Stimulated activated CD4-positive, alpha-beta T cell treated with anti-CD3 and anti-CD28 coated beads, TNF-alpha, amount 100 ng/mL, for 4 hours (primary cell): ENCODE measurements around the gene ZNF761.
"Not testable (repeated sequence)": the region's sequence is repeated elsewhere in the genome, so short reads cannot be mapped to it uniquely, and the experiment has no call there.

Experiments
- DNase-seq, 3 experiments: peaks; one replicate each; pipeline ENCODE4 v3.0.0-alpha.2; 2020; ENCODE audit warnings: low read depth in 3 of 3

Gene ZNF761

DNA sequence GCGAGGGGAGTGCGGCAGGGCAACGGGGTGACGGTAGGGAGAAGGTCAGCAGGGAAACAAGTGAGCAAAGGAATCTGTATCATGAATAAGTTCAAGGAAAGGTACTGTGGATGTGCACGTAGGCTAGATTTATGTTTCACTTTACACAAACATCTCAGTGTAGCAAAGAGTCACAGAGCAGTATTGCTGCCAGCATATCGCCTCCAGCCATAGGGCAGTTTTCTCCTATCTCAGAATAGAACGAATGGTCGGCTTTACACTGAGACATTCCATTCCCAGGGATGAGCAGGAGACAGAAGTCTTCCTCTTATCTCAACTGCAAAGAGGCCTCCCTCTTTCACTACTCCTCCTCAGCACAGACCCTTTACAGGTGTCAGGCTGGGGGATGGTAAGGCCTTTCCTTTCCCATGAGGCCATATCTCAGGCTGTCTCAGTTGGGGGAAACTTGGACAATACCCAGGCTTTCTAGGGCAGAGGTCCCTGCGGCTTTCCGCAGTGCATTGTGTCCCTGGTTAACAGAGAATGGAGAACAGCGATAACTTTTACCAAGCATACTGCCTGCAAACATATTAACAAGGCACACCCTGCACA lies 28.4 kb downstream of the ZNF761 start:
- not testable (repeated sequence) for DNase-seq

DNA sequence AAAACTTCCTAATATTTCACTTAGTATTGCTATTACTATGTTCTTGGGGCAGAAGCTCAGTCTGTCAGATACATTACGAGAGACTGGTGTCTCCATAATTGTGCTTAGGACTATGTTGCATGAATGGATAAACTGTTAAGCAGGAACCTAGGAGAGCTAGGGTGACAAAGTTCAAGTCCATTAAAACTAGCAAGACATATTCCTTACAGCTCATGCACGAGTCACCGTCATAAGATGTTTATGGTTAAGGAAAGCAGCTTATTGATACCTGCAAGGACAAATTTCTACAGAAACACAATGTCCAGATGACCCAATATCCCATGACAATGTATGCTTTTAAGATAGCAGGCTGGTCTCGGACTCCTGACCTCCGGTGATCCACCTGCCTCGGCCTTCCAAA lies 30.1 kb downstream of the ZNF761 start:
- no peak for DNase-seq

DNA sequence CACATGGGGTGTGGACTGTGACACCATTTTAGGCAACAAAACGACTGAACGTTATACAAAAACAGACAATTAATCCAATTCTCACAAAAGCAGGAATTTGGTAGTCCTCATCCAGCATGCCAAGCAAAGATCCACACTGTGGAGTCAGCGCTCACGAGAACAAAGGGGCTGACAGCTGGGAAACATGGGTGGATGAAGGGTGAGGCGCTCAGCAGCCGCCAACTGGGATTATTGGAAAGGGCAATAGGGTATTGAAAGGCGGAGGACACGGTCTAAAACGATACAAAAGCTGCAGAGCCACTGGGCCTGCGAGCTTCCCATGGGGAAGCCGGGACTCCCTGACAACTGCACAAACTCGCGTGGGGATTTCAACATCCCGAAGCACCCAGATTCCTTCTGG lies 31.1 kb downstream of the ZNF761 start:
- DNase-seq, result no peak

DNA sequence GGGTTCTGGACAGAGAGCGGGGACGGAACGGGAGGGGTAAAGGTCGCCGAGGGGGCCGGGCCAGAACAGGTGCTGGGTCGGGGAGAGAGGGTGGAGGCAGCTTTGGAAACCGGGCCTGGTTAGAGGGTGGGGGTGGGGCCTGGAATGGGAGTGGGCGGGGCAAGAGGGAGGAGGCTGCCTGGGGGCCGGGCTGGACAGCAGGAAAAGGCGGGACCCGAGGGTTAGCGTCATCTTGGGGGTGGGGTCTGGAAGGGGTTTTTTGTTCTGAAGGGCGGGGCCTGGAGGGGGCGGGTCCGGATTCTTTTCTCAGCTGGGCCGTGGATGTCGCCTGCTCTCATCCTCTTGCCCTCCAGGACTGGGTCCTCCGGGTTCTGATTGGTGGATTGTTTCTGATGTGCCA lies 31.5 kb downstream of the ZNF761 start:
- DNase-seq, result no peak

DNA sequence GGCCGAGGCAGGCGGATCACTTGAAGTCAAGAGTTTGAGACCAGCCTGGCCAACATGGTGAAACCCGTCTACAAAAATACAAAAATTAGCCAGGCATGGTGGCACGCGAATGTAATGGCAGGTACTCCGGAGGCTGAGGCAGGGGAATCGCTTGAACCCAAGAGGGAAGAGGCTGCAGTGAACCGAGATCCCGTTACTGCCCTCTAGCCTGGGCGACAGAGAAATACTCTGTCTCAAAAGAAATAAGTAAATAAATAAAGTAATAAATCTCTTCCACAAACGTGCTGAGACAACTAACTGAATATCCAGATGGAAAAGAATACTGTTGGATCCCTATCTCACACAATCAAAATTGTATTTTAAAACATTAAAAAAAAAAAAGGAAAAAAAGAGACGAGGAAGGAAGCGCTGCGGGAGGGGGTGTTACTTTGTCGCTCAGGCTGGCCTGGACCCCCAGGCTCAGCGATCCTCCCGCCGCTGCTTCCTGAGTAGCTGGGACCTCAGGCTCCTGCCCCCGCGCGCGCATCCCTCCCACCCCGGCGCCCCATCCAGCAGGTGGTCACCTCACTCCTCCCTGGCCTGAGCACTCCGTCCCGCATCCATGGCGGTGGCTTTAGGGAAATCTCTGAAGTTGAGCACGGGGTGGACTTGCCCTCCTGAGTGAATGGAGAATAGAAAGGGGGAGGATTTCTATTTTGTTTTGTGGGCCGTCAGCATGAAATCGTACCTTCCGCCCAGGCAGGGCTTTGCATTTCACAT lies 35.1 kb downstream of the ZNF761 start:
- no peak for DNase-seq

DNA sequence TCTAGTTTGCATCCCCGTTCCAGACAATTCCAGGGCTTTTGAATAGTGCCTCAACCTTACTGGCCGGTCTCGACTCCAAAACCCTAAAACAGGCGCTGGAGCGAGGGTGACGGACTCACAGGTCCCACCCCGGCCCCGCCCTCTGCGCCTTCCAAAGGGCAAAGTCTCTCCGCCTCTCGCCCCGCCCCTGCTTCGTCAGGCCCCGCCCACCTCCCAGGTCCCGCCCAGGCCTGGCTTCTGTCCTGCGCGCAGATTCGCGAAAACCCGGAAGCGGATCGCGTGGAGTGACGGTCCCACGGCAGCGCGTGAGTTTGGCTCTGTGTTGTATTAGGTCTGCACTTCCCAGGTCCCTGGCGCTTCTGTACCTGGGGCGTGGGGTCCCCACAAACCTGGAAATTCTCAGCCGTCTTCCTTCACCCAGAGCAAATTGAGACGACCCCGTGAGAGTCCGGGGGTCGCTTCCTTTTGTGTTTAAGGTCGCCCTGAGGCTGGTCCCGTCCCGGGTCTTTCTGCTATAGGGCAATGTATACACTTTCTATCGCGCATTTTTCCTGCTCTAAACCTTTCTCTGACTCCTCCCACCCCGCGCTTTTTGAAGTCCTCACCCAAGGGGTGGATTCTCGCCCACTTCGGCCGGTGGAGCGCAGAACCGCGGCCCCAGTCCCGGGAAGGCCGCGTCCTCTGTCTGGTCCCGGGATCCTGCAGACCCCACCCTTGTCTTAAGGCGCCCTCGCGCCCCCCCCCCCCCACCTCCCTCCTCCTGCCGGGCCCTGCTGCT lies 35.9 kb downstream of the ZNF761 start, which contains the start of gene ZNF813:
ZNF813 (plus strand) TSS at position 249 of the 778 bp plus-strand sequence. CDS start 16,090 bp downstream, outside the sequence.
- DNase-seq, result peak; percentile 95 to 97 (median 97)

DNA sequence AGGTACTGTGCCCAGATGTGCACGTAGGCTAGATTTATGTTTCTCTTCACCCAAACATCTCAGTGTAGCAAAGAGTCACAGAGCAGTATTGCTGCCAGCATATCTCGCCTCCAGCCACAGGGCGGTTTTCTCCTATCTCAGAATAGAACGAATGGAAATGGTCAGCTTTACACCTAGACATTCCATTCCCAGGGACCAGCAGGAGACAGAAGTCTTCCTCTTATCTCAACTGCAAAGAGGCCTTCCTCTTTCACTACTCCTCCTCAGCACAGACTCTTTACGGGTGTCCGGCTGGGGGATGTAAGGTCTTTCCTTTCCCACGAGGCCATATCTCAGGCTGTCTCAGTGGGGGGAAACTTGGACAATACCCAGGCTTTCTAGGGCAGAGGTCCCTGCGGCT lies 36.8 kb downstream of the ZNF761 start:
- DNase-seq, result not testable (repeated sequence)

DNA sequence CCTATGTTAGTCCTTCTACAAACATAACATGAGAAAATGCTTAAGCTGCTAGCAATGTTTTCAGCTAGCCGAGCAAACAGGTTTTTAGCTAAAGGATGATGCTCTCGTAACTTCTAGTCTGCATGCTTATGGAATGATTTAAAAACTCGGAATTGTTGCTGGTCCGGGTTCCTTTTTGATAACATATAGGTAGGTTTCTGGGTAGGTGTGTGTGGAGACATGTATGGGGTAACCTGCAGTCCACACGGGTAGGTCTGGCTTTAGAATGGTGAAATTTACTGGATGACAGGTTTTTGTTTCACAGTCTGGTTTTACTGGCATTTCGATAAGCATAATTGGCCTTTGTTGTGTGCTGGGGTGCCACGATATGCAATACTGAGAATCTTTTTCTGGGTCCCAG lies 40.1 kb downstream of the ZNF761 start:
- no peak for DNase-seq

DNA sequence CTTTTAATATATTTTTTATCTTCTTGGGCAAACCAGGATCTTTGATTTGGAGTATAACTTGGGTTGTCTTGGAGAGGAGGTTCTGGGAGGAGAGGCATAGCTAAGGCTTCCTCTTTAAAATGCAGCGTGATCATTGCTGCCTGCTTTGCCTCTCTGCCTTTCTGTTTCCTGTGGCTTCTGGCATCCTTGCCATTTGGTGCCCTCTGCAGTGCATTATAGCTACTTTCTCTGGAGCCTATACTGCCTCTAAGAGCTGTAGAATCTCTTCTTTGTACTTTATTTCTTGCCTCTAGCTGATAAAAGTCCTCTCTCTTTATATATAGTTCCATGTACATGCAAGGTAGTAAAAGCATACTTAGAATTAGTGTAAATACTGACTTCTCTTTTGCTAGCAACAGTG lies 43.0 kb downstream of the ZNF761 start:
- DNase-seq, result not testable (repeated sequence)

DNA sequence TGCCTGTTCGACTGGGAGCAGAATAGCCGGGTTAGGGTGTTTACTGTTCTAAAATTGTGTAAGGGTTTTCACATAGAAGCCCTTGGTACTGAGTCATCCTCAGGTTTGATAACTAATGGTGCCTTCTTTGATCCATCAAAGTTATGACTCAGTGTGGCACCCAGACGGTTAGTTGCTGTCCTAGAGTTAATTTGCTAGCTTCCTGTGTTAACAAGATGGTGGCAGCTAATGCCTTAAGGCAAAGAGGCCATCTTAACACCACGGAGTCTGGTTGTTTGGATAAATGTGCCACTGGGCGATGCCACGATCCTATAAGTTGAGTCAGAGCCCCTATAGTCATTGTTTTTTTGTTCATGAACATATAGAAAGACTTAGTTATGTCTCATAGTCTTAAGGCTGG lies 43.7 kb downstream of the ZNF761 start:
- DNase-seq, result not testable (repeated sequence)

DNA sequence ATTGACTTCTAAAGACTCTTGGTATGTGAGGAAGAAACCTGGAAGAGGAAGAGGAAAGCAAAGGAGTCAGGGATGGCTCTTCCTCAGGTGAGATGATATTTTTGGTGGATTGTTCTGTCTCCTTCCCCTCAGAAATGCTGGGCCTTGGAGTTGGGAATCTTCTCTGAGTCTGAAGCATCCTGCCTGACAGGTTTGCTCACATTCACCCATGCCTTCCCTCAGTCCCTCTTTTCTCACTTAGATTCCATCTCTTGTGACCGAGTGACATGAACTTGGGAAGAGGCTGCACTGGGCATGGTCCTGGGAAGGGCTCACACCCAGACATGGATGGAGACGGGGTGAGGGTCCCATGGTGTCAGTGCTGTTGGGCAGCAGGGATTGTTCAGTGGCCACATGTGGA lies 52.0 kb downstream of the ZNF761 start:
- DNase-seq, result not testable (repeated sequence)

DNA sequence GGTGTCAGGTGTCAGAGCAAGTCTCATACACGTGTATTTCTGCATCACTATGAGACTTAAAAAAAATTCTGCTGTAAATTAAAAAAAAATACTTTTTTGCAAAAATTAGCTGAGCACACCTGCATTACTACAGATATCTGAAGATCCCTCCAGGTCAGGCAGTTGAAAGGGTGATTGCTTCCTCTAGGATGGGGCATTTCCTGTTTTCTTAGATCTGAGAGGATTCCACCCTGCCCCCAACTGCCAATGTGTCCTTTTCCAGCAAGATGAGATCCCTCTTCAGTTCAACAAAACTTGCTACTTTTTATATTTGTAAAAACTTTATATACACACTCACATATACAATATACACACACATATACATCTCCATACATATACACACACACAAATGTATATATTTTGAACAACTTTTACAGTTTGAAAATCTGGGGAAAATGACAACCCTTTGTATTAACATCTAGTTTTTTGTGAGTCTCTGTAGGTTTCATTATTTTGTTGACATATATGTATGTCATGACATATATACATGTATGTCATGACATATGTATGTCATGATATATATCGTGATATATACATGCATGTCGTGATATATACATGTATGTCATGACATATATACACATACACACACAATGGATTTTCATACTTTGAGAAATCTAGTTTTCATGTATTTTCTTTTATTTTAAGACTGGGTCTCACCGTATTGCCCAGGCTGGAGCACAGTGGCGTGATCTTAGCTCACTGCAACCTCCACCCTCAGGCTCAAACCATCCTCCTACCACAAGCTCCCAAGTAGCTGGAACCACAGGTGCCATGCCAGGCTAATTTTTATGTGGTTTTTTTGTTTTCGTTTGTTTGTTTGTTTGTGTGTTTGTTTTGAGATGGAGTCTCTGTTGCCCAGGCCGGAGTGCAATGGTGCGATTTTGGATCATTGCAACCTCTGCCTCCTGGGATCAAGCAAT lies 53.5 kb downstream of the ZNF761 start:
- no peak for DNase-seq

DNA sequence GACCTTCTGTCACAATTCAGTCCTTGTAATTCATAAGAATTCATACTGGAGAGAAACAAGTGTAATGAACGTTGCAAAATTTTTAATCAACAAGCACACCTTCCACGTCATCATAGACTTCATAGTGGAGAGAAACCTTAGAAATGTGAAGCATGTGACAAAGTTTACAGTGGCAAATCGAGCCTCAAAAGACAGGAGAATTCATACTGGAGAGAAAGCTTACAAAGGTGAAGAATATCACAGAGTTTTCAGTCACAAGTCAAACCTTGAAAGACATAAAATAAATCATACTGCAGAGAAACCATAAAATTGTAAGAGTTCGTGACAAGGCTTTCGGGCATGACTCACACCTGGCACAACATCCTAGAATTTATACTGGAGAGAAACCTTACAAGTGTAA lies 60.4 kb downstream of the ZNF761 start:
- DNase-seq, result no peak

DNA sequence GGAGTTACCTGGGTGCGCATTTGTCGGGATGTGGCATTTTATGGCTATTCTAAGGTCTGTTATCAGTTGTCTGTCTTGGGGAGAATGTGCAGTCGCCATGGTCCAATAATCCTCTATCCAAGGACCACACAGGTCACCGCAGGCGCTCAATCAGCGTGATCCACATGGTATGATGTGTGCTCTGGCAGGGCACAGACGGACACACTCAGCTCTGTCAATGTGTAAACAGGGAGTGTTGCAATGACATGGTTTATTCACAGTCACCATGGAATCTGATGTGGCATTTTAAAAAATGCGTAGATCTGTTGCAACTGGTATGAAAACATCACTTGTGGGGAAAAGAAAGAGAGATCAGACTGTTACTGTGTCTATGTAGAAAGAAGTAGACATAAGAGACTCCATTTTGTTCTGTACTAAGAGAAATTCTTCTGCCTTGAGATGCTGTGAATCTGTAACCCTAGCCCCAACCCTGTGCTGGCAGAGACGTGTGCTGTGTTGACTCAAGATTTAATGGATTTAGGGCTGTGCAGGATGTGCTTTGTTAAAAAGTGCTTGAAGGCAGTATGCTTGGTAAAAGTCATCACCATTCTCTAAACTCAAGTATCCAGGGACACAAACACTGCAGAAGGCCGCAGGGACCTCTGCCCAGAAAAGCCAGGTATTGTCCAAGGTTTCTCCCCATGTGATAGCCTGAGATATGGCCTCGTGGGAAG lies 65.7 kb downstream of the ZNF761 start:
- DNase-seq, result not testable (repeated sequence)

DNA sequence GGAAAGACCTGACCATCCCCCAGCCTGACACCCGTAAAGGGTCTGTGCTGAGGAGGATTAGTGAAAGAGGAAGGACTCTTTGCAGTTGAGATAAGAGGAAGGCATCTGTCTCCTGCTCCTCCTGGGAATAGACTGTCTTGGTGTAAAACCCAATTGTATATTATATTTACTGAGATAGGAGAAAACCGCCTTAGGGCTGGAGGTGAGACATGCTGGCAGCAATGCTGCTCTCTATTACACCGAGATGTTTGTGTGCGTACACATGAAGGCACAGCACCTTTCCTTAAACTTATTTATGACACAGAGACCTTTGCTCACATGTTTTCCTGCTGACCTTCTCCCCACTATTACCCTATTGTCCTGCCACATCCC lies 66.2 kb downstream of the ZNF761 start:
- not testable (repeated sequence) for DNase-seq

DNA sequence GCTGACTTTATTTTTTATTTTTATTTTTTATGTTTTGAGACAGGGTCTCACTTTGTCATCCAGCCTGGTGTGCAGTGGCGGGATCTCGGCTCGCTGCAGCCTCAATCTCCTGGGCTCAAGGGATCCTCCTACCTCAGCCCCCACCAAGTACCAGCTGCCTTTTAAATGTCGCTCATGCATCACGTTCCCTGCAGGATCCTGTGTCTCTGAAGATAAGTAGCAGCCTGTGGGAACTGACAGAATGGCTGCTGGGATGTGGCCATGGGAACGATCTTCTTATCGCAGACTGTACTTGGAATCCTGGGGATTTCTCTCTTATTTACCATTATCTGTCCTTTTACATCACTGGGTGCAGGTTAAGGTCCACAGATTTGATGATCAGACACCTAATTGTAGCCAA lies 71.4 kb downstream of the ZNF761 start:
- DNase-seq, result not testable (repeated sequence)

DNA sequence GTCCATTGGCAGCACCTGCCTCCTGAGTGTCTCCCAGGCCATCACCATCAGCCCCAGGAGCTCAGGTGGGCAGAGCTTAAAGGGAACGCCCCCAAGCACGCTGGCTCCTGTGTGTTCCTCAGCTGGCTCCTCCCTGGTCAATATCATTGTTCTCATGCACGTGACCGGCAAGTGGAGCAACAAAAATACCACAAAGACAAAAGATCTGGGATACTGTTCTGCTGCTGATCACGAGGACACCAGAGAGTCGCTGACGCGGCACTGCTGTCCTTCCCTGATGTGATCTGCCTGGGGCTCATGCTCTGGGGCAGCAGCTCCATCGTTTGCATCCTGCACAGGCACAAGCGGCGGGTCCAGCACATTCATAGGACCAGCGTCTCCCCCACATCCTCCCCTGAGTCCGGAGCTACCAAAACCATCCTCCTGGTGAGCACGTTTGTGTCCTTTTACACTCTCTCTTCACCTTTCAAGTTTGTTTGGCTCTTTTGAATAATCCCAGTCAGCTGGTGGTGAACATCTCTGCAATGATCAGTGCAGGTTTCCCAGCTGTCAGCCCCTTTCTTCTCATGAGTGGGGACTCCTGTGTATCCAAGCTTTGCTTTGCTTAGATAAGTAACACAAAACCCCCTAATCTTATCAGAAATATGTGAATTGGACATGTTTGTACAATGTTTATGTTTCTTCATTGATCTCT lies 72.0 kb downstream of the ZNF761 start:
- not testable (repeated sequence) for DNase-seq

DNA sequence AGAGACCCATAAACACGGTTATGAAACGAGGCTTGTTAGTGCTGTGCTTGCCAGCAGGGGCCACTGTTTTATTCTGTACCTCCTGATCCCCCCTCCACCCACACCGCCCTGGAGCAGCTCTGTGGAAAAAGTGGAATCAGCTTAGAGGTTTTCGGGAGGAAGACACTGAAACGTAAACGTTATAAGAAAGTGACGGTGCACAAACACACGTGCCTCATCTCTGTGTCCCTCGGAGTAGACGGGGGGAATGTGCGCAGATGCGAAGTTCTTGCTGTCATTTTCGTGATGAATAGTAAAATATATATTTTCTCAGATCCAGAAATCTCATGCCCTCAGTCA lies 72.5 kb downstream of the ZNF761 start:
- not testable (repeated sequence) for DNase-seq

DNA sequence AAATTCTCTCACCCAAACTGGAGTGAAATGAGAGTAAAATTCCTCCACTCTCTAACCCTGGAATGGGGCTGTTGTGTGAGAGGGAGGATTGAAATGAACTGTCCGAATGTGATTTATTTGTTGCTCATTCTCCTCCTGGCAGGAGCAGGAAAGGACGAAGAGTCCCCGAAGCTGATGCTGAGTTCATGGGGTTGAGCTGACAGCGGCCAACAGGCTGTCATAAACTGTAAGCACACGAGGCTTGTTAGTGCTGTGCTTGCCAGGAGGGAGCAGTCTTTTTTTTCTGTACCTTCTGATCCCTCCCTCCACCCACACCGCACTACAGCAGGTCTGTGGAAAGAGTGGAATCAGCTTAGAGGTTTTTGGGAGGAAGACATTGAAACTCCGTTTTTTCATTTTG lies 73.1 kb downstream of the ZNF761 start:
- no peak for DNase-seq

DNA sequence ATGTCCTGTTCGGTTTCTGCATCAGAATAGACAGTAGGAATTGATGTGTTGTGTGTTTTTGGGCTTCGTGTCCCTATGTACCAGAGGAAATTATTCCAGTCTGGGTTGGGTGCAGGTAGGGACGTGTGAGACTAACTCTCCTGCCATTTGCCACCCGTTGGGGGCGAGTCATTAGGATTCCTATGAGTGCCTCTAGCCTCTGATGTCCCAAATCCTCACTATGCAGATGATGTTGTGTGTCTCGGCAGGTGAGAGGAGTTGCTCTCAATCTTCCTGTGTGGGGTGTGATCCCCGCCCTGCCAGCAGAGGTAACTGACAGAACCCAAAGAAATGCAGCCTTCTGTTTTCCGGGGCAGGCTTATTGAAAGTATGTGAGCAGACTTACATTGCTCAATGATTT lies 74.9 kb downstream of the ZNF761 start:
- no peak for DNase-seq
